Activated T-helper 9 cell treated with anti-CD3 and anti-CD28 coated beads, Interleukin-2, amount 50 U/mL, for 16 hours (primary cell): ENCODE measurements around the gene TBKBP1.

Experiments used
- DNase-seq: peaks from one replicate; pipeline ENCODE4 v3.0.0-alpha.2; 2020; ENCODE audit warnings: low read depth

TBKBP1 gene

DNA sequence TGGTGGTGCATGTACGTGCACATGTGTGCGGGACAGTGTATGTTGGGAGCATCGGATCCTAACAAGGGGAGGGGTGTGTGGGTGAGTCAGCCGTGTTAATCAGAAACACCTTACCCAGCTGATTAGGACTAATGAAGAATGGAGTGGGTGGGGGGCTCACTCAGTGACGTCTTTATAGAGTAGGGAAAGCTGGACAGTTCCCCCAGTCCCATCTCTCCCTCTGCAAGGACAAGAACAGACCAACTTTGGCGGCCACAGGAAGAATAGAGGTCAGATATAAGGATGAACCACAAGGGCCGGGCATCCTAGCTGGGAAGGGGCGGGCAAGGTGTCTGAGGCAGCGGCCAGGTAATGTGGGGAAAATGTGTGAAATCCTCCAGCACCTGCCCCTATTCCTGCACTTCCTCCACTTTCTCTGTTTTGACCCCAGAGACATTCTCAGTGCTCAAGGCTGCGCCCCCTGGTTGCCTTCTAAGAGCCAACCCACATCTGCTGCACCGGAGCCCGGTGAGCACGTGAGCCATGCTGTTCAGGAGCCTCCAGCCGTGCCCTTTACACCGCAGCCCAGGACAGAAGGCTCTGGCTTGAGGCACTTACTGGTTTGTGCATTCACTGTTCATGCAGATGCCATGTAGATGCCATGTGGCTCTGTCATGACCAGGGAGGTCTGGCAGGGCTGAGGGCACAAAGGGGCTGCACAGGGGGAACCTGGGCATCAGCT is 20.2 kb downstream of the TBKBP1 start:
- DNase-seq: no peak

DNA sequence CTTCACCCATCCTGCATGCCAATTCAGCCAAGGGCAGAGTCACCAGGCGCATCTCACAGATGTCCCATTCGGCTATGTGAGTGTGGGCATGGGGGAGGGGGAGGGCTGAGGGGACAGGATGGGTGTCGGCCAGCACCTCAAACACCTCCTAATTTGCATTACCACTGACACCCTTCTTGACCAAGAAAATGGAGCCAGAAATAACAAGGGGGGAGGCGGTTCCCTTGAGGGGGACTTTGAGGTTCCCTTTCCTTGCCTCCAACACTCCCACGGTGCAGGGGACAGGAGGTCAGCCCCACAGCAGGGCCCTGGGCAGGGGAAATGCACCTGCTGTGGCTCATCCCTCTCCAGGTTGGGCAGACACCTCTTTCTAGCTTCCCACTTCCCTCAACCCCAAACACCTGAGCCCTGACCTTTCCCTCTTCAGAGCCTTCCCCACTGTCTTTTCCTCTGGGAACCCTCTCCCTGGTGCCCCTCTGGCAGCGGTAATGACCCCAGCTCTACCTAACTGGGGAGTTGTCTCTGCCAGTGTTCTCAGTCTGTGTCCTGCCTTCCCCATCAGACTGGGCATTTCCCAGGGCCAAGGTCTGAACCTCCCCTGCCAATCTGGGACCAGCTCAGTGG is 20.9 kb downstream of the TBKBP1 start:
- no peak for DNase-seq

DNA sequence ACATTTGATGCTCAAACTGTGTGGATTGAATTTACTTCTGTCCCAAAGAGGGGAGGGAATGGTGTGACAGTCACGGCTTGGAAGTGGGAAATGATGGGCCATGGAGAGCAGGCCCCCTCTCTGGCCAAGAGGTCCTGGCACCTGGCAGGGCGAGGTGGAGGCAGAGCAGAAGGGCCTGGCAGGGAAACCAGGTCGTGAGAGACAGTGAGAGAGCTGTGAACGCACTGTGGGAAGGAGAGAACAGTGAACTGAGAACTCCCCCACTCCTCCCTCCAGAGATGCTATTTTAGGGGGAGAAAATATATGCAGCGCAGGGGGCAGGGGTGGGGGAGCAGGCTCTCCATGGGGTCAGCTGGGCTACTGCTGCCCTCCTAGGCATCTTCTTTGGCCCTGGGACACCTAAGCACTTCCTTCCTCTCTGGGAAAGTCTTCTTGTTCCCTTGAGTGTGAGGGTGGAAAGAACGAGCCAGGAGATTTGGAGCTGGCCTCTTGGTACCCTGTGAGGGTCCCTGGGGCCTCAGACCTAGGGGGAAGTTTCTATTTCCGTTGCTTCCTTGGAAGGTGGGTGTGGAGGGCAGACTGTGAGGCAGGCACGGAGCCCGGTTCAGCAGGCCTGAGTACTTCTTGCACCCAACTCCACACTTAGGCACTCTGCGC is 21.8 kb downstream of the TBKBP1 start:
- DNase-seq: no peak

DNA sequence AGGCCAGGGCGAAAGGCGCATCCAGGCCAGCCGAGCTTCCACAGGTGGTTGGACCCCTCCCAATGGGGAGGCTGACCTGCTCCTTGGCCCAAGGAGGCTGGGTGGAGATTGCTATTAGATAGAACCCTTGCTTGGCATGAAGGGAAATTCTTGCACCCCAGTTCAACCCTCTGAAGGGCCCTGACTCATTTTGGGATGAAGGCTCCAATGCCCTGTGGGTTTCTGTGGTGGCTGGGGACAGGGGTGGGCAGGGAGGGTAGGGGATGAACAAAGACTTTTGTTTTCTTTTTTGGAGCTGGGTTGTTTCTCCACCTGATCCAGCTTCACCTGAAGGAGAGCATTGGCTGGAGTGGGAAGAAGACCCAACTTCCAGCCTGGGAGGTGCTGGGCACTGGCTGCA is 22.4 kb downstream of the TBKBP1 start:
- DNase-seq: no peak

DNA sequence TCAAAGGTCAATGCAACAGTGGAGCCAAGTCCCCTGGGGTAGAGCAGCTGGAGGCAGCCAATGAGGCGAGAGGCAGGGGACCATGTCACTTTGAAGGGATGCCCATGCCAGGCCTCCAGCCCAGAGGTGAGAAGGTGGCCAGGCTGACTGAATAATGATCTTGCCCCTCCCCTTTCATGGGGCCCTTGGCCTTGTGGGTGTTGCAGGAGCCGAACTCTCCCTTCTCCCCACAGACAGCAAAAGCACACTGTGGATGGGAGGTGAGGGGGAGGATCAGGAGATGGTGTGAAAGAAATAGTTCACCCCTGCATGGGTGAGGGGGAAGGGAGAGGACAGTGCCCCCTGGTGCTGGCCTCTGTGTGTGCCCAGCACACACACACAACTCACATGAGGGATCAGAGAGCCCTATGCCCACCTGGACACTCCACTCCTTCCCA is 23.3 kb downstream of the TBKBP1 start:
- no peak for DNase-seq

DNA sequence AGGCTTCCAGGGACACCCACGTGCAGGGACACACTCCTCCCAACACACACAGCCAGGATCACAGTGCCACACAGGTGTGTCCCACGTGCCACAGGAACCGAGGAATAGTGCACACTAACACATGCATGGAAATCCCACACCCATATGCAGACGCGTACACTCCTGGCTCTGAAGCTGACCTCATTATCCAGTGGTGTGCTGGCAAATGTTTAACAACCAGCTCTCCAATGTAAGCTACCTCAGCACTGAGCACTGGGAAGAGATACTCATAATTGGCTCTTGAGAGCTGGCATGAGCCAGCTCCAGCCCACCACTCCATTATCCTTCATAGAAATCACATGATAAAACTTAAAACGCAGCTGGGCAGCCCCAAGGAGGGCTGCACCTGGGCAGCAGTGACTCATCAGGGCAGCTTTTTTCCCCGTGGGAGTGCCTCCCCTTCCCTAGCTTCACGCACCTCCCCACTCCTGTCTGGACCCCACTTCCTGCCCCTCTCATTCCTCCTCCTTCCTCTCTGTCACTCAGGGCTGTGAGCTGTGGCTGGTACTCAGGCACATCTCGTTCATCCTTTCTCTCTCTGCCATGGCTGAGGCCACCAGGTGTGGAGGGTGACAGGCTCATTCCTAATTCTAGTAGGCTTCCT is 24.1 kb downstream of the TBKBP1 start:
- no peak for DNase-seq

DNA sequence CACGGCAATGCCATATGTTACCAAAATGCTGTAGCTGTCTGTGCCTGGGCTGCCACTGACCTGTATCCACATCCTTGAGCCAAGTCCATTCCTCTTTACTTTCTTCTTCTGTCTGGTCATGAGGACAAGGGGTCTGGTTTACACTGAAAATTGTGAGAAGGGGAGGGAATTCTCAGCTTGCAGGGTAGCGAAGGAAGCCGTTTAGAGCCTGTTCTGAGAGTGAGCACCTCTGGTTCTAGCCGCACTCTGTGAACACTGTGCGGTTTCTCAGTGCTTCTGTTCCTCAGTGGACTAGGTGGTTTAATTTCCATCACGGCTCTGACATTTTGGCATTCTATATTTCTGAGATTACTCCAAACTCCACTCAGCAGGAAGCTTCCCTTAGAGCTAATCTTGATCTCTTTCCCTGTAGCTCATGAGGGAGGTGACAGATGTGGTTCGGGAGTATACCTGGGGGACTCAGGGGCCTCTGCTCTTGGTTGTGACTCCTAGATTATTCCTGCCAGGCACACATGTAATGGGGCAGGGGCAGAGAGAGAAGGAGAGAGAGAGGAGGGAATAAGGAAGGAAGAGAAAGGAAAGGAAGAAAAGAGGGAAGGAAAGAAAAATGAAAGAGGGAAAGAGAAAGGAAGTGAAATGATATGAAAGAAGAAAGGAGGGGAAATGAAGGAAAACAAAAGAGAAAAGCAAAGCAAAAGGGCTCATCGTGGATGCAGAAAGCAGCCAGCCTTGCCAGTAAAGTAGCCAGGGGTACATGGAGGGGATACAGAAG is 24.9 kb downstream of the TBKBP1 start:
- no peak for DNase-seq

DNA sequence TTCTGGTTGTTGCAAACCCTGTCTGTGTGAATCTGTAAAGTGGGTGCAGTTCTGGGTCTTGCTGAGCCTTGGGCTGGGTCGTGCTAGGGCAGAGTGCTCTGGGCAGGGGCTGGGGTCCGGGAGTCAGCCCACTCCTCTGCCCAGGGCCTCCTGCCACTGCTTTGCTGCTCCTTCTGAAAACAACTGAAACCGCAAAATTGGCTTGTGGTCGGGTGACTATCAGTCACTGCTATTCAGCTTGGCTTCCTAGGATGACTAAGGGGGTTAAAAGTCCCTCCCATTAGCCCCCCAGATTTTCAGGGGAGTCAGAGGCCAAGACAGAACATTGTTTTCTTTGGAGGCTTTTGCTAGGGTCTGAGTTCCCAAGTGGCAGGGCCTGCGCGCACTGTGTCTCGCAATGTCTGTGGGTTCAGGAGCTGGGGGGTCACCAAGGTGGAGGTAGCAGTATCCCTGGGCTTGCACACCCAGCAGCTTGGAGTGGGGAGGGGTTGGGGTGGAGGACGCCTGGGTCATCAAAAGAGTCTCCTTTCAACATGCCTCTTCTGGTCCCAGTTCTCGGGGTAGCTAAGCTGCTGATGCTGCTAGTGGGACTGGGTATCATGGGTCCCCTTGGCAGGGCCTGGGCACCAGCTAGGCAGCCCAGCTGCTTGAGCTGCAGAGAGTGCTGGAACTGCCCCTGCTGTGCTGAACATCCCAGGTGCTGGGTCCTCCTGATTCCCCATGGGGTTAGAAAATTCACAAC is 25.6 kb downstream of the TBKBP1 start:
- DNase-seq: peak; percentile 67

DNA sequence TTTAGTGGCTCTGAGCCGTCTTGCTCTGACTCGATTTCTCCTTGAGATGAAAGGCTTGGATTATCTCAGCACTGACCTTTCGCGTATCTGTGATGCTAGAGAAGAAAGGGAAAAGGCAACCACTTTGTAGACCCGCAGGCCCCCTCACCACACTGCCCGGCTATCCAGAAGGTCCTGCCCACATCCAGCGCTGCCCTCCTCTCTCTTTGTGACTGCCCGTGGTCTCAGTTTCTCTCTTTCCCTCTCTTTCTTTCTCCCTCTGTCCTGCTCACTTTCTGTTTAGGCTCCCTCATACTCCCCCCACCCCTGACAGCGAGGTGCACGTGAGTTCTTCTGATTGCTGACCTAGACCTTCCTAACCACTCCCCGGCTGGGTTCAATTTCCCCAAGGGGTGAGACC is 26.2 kb downstream of the TBKBP1 start:
- no peak for DNase-seq

DNA sequence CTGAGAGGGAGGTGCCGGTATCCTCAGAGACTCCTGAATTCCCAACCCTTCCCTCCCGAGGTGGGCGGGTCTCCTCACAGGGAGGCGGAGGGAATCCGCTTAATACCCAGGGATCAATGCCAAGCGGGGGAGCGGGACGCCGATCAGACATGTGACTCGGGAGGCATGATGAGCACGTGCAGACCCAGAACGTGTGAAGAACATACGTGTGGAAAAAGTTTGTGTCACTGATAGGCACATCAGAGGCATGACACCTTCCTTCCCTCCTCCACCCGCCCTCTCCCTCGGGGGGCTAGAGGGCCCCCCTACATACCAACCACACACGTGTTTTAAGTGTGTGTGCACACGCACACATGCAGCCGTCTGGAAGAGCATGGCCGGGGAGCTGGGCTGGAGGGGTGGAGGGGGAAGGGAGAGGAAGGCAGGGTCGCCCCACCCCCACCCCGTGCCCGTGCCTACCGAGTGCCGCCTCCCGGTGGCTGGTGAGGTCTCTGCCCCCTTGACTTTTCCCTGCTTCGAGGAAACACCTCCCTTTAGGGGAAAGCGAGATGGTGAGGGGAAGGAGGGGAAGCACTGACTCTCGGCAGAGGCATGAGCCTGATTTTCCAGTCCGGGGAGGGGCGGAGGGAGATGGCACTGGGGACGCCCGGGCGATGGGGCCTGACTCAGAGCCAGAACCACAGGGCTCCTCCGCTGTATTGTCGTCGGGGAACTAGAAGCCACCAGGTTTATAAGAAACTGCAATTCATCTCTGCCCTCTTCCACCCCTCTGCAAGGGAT is 27.0 kb downstream of the TBKBP1 start:
- DNase-seq: peak; percentile 92

DNA sequence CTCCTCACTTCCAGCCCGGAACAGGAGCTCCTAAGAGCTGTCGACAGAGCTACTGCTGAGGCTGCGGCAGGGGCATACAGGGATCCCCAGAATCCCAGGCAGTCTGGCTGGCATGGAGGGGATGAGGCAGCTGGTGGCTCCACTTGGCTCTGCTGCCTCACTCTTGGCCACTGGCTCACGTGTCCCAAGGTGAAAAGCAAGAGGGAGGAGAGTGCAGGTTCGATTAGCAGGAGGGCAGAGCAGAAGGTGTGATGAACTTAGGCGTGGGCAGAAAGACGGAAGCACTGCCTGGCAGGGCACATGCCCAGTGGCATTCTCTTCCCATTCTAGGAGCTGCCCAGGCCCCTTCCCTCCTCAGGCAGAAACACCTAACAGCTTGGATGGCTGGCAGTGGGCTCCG is 27.8 kb downstream of the TBKBP1 start:
- no peak for DNase-seq

DNA sequence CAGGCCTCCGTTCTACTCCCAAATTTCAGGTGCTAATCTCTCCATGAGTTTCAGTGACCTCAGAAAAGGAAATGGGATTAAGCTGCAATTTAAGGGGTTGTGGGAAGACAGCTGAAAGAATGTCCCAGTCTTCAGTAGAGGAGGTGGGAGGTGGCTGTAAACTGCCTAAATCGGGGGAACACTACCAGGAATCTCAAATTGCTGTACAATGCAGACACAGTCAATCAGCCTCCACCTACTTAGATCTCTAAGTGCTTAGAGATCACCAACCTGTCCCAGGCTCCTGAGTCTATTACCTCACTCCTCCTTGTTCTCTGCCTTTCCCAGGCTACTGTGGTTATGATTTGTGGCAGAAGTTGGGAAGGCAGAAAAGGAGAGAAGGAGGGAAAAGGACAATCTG is 30.7 kb downstream of the TBKBP1 start:
- no peak for DNase-seq

DNA sequence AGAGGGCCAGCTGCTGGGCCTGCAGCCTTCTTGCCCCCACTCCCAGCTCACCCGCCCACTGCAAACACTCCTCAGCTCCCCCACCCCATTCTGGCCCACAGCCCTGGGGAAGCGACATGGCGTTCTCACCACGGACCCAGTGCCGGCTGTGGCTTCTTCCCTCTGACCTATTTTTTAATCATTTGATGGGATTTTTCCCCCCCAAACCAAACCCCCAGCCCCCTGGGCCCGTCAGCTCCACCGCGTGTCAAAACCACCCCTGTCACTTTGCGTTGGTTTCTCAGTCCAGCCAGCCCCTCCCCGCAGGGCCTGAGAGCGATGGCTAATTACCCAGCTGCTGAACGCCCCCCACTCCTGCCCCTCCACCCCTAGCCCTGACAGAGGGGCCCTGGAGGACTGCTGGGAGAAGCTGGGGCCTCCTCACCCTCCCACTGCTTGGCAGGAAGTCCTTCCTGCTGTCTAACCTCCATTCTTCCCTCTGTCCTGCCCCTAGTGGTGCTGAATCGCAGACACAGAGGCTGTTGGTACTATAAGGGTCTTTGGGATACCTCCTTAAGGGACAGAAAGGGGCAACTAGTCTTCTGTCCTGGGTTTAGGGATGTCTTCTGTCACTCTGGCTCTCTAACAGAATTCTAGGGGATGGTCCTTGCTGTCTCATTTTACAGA is 31.6 kb downstream of the TBKBP1 start:
- no peak for DNase-seq

DNA sequence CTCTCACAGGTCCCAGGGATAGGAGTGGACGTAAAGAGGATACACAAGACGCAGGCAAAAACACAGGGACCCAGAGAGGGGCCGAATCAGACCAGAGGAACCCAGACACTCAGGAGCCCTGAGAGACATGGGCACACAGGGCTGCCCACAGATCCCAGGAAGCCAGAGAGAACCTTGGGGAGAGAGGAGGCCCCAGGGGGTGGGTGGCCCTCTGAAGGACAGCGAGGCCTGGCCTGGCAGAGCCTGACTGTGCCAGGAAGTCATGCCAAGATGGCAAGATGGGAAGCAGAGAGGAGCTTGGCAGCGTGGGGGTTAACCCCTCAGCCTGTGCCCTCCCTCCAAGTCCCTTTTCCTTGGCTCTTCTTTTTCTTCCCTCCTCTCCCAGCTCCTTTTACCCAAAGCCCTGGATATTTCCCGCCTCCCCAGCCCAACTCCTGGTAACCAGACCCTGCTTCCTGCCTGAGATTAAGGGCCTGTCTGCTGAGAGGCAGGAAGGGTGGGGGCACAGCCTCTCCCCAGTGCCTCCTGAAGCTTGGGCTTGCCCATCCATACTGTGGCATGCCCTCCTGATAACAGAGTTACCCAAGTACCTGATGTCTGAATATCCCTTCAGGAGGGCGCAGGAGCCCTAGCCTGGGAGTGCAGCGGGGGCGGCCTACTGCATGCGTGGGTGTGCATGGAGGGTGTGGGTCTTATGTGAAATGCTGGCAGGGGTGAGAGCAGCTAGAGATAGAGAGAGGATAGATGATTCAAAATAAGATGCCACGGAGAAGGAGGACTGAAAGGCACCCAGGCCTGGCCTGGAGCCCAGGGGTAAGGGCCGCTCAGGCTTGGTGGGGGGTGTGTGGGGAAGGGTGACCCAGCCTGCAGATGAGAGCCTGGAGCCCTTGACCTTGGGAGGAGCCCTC is 33.1 kb downstream of the TBKBP1 start:
- no peak for DNase-seq

DNA sequence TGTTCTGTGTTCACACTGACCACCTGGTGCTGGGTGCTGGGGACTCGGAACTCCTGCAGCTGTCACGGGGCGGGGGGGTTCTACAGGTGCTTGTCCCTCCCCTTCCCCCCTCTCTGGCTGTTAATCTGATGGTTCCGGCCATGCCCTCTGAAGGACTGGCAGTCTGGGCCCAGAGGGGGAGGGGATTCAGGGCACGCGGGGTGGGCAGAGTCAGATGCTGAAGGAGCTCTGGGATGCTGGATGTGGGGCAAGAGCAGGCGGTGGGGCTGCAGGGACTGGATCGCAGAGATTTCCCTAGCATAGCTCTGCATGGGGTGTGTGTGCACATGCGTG is 33.7 kb downstream of the TBKBP1 start:
- no peak for DNase-seq

DNA sequence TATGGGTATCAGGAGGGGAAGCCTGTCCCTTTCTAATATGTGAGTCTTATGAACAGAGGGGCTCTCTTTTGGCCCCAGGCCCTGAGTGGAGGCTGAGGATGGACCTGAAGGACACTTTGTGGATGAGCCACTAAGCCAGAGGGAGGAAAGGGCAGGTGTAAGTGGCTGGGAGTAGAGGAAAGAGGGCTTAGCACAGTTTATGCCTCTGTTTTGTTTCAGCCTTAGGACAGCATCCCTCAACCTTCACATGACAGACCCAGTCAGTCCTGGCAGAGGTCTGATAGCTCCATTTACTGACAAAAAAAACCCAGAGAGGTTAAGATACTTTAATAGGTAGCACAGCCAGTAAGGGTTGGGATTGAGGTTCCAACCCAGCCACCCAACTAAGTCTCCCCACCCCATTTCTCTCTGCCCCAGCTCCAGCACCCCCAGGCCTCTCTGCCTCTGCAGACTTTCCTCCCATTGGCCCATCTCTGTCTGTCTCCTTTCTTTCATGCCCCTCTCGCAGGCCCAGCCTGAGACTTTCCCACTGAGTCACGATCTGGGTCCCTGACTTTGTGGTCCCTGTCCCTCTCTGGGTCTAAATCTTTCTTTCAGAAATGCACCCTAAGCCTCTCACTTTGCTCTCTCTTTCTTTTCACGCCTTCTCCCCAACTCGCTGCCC is 34.4 kb downstream of the TBKBP1 start:
- DNase-seq: no peak

DNA sequence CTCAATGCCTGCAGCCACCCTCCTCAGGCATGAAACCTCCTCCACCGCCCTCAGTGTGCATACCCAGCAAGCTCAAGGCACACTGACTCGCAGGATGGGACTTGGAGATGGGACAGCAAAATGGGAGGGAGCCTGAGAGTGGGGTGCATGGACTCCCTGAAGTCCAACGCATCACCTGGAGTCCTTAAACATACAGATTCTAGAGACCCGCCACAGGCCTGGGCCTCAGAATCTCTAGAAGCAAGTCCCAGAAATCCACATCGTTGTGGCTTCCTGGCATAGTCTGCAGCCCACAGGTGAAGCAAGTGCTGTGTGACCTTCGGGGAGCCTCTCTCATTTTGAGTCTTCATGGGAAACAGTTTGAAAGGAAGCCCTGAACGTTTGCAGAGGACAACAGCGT is 35.5 kb downstream of the TBKBP1 start:
- DNase-seq: no peak

DNA sequence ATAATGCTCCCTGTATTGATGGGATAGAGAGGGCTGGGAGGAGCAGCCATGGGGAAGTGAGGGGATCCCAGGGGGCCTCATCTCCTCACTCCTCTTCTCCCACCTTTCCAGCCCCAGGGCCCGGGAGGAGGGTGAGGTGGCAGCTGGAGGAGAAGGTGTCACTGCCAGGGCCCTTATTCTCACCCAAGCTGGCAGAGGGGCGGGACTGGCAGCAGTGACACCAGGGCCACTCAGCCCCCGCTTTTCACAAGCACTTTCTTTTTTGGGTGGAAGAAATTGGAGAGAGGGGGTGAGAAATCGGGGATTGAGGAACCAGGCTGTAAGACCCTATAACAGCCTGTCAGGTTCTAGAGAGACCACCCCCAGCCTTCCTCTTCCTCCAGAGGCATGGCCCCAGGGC is 36.7 kb downstream of the TBKBP1 start:
- DNase-seq: no peak

DNA sequence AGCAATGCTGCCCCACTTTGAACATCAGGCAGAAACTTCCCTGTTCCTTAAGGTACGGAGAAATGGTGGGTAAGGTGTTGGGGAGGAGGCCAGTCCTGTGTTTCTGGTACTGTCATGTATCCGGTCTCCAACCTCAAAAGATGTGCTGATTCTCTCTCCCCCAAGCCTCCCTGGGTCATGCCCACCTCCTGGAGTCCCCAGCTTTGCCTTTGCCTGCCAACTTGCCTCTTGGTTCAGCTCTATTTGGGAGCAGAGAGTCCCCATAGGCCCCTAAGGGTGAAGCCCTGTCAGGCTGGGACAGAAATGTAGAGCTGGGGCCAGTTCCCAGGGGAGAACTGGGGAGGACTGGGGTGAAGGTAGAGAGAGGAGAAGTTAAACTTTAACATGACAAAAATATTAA is 37.4 kb downstream of the TBKBP1 start:
- no peak for DNase-seq
